ENCODE measurements around the gene TP53TG3D.
"Not testable (repeated sequence)": the region's sequence is repeated elsewhere in the genome, so short reads cannot be mapped to it uniquely, and the experiment has no call there.

DNA sequence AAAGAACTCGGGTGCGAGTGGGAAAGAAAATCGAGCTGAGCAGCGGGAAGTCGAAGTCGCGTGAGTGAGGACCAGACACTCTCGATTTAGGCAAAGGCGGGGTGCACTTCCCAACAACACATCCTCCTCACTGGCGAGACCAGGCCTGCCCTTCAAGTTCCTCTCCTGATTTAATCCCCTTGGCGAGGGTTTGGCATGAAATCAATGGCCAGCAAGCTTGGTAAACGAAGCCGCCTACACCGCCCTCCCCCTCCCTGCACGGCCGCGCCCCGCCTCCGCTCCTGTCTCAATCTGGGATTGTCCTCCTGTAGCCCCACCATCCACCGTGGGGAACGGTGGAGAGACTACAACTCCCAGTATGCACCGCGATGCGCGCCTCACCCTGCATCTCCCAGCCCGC lies at the start of gene TP53TG3D:
- TF ChIP-seq, protein P1, sequence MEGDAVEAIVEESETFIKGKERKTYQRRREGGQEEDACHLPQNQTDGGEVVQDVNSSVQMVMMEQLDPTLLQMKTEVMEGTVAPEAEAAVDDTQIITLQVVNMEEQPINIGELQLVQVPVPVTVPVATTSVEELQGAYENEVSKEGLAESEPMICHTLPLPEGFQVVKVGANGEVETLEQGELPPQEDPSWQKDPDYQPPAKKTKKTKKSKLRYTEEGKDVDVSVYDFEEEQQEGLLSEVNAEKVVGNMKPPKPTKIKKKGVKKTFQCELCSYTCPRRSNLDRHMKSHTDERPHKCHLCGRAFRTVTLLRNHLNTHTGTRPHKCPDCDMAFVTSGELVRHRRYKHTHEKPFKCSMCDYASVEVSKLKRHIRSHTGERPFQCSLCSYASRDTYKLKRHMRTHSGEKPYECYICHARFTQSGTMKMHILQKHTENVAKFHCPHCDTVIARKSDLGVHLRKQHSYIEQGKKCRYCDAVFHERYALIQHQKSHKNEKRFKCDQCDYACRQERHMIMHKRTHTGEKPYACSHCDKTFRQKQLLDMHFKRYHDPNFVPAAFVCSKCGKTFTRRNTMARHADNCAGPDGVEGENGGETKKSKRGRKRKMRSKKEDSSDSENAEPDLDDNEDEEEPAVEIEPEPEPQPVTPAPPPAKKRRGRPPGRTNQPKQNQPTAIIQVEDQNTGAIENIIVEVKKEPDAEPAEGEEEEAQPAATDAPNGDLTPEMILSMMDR (IDR thresholded peaks at IDR 0.05; ENCODE audit: low read depth, low read length, missing input control): not testable (repeated sequence)
- not testable (repeated sequence) for TF ChIP-seq JUND, SP1, RAD21 (IDR thresholded peaks at IDR 0.05)

Measured in liver (tissue), 3 donors.